Mononuclear cell (primary cell): ENCODE results near the gene PKD2. TPM values are rescaled to one million over a fixed set of nuclear protein-coding genes. Genes with fewer than 3 reads are reported as not detected.

Source experiments
- H3K27me3 ChIP-seq: 2 replicates; pipeline ENCODE4 v1.6.0; 2011; ENCODE audit warnings: low read length, control low read depth; ENCODE audit not compliant: insufficient read depth
- H3K4me1 ChIP-seq: 2 replicates; pipeline ENCODE4 v1.5.1; 2011; ENCODE audit warnings: mild to moderate bottlenecking, low read length, control low read depth; ENCODE audit not compliant: insufficient read depth
- H3K4me3 ChIP-seq: 2 replicates; pipeline ENCODE4 v1.5.1; 2011; ENCODE audit warnings: mild to moderate bottlenecking, low read length, moderate library complexity
- H3K9me3 ChIP-seq: 2 replicates; pipeline ENCODE4 v1.5.1; 2011; ENCODE audit warnings: low read depth, mild to moderate bottlenecking, control low read depth, low read length
- total RNA-seq: library from RNA; depleted of rRNA; stranded (reverse); fragments of >200 nt; gene quantifications from one replicate; pipeline ENCODE4 v1.2.3, GENCODE V29; 2012

The PKD2 gene
- total RNA-seq, 1 donor: 8.0 TPM

DNA sequence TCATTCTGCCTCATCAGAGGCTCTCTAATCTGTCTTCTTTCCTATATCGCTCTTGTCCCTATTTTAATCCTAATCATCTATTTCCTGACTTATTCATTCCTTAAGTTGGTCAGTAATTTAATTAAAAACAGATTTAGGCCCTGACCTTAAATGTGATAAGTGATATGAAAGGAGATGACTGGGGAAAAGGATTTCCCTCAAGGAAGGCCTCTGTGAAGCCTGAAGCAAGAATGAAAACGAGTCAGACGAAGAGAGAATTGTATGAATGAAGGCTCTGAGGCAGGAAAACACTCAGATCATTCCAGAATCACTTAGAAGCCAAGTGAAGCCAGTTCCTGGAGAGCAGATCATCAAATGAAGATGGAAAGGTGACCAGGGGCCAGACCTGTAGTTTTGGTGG lies 22.1 kb downstream of the PKD2 start:
- H3K4me3 ChIP-seq: no peak overlapping the region
- H3K9me3 ChIP-seq: no peaks in the 10 kb centered on the region
- no peaks in the 10 kb centered on the region for H3K4me1 ChIP-seq
- H3K27me3 ChIP-seq: no peaks in the 10 kb centered on the region

DNA sequence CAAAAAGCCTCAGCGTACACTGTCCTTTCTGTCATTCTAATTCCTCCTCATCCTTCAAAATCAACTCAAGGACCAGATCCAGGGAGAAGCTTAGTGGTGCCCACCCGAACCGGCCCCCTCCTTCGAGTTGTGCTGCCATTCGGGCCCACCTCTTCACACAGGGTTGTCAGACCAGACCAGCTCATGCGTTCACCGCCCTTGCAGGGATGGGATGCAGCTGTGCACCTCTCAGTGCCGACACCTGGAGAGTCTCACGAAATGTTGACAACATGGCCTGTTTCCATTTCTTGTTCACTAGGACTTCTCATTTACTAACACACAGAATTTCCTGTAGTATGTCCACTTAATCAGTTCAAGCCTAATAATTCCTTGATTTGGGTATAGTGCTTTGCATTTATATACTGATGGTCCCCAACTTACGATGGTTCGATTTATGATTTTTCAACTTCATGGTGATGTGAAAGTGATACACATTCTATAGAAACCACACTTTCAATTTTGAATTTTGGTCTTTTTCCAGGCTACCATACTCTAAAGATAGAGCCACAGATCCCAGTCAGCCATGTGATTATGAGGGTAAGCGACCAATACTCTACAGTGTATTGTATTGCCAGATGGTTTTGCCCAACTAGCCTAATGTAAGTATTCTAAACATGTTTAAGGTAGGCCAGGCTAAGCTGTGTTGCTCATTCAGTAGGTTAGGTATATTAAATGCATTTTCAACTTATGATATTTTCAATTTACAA lies 23.3 kb downstream of the PKD2 start:
- Histone ChIP-seq H3K4me1 (no peaks in the 10 kb centered on the region), H3K4me3 (no peak overlapping the region), H3K9me3 (no peaks in the 10 kb centered on the region), H3K27me3 (no peaks in the 10 kb centered on the region)

GRCh38 chr4:88033309-88033708 lies 25.9 kb downstream of the PKD2 start:
- no peaks in the 10 kb centered on the region for H3K9me3 ChIP-seq
- no peaks in the 10 kb centered on the region for H3K4me1 ChIP-seq
- H3K4me3 ChIP-seq: no peak overlapping the region
- H3K27me3 ChIP-seq: no peaks in the 10 kb centered on the region

GRCh38 chr4:88035292-88035691 lies 27.9 kb downstream of the PKD2 start:
- H3K4me3 ChIP-seq: no peak overlapping the region
- no peaks in the 10 kb centered on the region for H3K4me1 ChIP-seq
- H3K9me3 ChIP-seq: no peaks in the 10 kb centered on the region
- H3K27me3 ChIP-seq: no peaks in the 10 kb centered on the region

DNA sequence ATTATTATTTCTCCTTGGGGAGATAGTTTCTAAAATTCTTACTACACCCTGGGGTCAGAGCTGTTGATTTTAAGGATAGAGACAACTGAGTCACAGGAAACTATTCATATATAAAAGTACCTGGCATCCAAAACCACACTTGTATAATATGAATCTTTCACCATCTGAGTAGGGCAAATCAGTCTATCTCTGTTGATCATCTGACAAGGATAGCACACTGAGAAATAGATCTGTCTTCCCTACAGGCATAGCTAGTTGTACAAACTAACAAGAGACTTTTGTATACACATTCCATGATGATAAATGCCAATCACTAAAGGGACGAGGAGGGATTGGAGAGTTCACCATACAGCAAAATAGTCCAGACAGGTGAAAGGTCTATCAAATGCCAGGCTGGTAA lies 30.0 kb downstream of the PKD2 start:
- no peaks in the 10 kb centered on the region for H3K27me3 ChIP-seq
- no peaks in the 10 kb centered on the region for H3K9me3 ChIP-seq
- no peaks in the 10 kb centered on the region for H3K4me1 ChIP-seq
- H3K4me3 ChIP-seq: no peak overlapping the region

GRCh38 chr4:88037936-88038335 lies 30.5 kb downstream of the PKD2 start:
- Histone ChIP-seq H3K4me3 (no peak overlapping the region), H3K4me1 (no peaks in the 10 kb centered on the region), H3K27me3 (no peaks in the 10 kb centered on the region), H3K9me3 (no peaks in the 10 kb centered on the region)

- Histone ChIP-seq H3K27me3 (no peaks in the 10 kb centered on the region), H3K9me3 (no peaks in the 10 kb centered on the region), H3K4me1 (peaks cover 9% of the 10 kb centered on the region), H3K4me3 (no peak overlapping the region)
Measured at GRCh38 chr4:88040707-88041106, 33.3 kb downstream of the PKD2 start.

DNA sequence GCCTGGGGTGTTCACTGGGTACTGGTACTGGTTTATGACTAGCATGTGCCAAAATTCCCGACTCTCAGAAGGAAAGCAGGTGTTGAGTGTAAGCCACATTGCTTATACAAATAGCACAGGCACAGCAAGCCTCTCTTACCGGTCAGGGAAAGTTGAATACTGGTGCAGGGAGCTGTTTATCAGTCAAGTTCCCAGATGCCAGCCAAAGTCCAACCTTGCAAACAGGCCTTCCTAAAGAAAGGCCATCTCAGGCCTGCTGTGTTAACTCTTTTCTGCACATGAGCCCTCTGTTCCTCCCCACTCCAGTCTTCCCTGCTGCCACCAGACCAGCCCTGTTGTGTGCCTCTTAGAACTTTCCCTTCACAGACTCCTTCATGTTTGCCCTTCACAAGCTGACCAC lies 34.2 kb downstream of the PKD2 start:
- H3K4me1 ChIP-seq: peaks cover 12% of the 10 kb centered on the region
- no peak overlapping the region for H3K4me3 ChIP-seq
- no peaks in the 10 kb centered on the region for H3K27me3 ChIP-seq
- H3K9me3 ChIP-seq: no peaks in the 10 kb centered on the region

DNA sequence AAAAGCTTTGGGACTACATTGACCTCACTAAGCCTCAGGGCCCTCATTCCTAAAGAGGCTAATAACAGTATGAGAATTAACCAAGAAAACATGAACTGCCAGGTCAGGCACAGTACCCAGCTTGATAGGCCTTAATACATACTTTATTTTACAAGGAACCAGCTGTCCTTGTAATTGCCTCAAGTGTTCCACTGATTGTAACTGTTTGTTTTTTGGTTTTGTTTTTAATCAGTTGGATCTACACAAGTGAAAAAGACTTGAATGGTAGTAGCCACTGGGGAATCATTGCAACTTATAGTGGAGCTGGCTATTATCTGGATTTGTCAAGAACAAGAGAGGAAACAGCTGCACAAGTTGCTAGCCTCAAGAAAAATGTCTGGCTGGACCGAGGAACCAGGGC lies 35.6 kb downstream of the PKD2 start:
- no peak overlapping the region for H3K4me3 ChIP-seq
- no peaks in the 10 kb centered on the region for H3K9me3 ChIP-seq
- H3K27me3 ChIP-seq: no peaks in the 10 kb centered on the region
- H3K4me1 ChIP-seq: peaks cover 12% of the 10 kb centered on the region

DNA sequence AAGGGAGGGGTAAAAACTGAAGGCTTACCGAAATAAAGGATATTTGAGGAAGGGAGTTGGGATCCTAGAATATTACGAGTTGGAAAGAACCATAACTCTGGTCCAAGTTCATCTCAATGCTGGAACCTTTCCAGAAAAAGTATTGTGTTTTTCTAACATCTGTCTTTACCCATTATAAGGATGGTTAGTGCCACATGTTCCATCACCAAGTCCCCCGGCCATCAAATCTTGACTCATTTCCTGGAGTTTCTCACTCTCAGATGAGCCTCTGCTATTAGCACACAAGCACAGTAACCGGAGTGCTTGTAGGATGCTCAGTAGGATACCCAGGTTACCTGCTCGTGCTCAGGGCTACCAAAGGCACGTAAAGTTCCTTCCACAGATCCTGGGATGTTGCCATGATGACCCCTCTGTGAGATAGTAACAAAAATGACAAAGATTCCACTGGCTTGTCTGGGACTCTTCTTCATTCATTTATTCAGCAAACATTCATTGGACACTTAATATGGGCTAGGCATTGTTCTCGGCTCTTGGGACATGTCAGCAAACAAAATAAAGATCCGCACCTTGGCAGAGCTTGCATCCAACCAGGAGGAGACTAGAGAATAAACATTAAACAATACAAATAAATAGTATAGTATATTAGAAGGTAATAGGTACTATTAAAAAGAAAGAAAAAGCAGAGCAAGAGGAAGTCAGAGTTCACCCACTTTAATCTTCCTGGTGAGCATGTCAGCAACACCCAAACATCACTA lies 36.3 kb downstream of the PKD2 start:
- Histone ChIP-seq H3K27me3 (no peaks in the 10 kb centered on the region), H3K4me1 (peaks cover 12% of the 10 kb centered on the region), H3K4me3 (no peak overlapping the region), H3K9me3 (no peaks in the 10 kb centered on the region)

DNA sequence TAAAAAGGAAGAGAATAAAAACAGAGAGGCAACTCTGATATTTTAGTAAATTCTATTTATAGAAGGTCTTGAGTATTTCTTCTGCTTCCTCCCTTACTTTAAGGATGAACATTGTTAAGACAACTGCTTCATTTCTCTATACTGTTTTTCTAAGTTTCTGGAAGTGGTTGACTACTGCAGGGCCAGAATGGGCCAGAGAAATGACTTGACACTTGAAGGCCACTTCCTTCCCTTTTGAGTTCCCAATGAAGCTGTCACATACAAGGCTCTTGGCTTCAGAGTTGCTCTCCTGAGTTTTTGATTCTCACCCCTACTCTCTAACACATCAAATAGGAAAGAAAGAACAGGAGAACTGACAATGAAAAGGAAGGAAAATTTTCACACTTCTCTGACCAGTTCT lies 37.6 kb downstream of the PKD2 start:
- no peak overlapping the region for H3K4me3 ChIP-seq
- peaks cover 12% of the 10 kb centered on the region for H3K4me1 ChIP-seq
- no peaks in the 10 kb centered on the region for H3K27me3 ChIP-seq
- H3K9me3 ChIP-seq: no peaks in the 10 kb centered on the region

GRCh38 chr4:88054229-88054628 lies 46.8 kb downstream of the PKD2 start:
- Histone ChIP-seq H3K4me3 (no peak overlapping the region), H3K4me1 (no peaks in the 10 kb centered on the region), H3K9me3 (no peaks in the 10 kb centered on the region), H3K27me3 (no peaks in the 10 kb centered on the region)

DNA sequence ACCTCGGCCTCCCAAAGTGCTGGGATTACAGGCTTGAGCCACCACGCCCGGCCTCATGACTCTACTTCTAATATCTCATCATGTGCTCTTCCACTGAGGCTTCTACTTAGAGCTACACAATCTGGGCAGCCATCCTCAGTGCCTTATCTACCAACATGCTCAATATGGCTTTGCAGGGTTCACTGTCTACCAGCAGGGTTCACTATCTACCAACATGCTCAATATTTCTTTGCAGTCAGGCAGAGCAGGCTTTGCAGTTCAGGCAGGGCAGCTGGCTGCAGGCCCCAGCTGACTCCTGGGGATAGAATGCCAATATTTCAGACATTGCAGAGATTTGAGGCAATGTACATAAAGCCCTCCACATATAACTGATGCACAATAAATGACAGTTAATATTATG lies 47.5 kb downstream of the PKD2 start:
- Histone ChIP-seq H3K9me3 (no peaks in the 10 kb centered on the region), H3K4me3 (no peak overlapping the region), H3K27me3 (no peaks in the 10 kb centered on the region)

GRCh38 chr4:88058295-88058694 lies 50.9 kb downstream of the PKD2 start:
- no peaks in the 10 kb centered on the region for H3K27me3 ChIP-seq
- no peak overlapping the region for H3K4me3 ChIP-seq
- no peaks in the 10 kb centered on the region for H3K9me3 ChIP-seq
- H3K4me1 ChIP-seq: no peaks in the 10 kb centered on the region

More for the DNA sequence above, 47.5 kb downstream of the PKD2 start:
- no peaks in the 10 kb centered on the region for H3K4me1 ChIP-seq

DNA sequence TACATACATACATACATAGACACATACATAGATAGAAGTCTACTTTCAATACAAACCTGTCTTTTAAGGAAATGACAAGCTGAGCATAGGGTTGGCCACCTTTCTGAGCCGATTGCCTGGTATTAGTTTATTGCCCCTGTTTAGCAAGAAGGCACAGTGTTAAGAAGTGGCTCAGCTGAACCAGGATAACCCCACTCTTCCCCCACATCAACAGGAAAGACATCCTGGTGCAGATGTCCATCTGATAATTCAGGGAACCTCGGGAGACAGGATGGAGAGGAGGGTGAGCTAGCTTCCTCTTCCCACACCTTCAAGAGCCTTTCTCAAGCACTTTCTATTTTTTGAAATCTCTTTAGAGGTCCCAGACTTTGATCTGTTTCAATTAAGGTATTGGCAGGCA lies 52.3 kb downstream of the PKD2 start:
- Histone ChIP-seq H3K9me3 (no peaks in the 10 kb centered on the region), H3K4me3 (no peak overlapping the region), H3K27me3 (no peaks in the 10 kb centered on the region), H3K4me1 (peaks cover 3% of the 10 kb centered on the region)

- Histone ChIP-seq H3K27me3 (no peaks in the 10 kb centered on the region), H3K4me1 (peaks cover 3% of the 10 kb centered on the region), H3K4me3 (no peak overlapping the region), H3K9me3 (no peaks in the 10 kb centered on the region)
Measured at GRCh38 chr4:88060431-88060830, 53.0 kb downstream of the PKD2 start.
